Fibroblast of the aortic adventitia (primary cell): Measurements from ENCODE around the gene GAB2. TPM values are rescaled to one million over a fixed set of nuclear protein-coding genes. Genes with fewer than 3 reads are reported as not detected.

Experiments used
- DNase-seq: peaks from one replicate; pipeline ENCODE4 v3.0.0-alpha.2; 2010; ENCODE audit warnings: low read depth
- H3K4me3 ChIP-seq: 2 replicates; pipeline ENCODE4 v1.5.1; 2011; ENCODE audit warnings: low read depth, mild to moderate bottlenecking, control low read depth, low read length, moderate library complexity
- total RNA-seq: library from RNA; depleted of rRNA; stranded (reverse); fragments of >200 nt; gene quantifications from 2 replicates; pipeline ENCODE4 v1.2.3, GENCODE V29; 2012; ENCODE audit warnings: low replicate concordance
- TF ChIP-seq, protein P1 (sequence below): IDR thresholded peaks from 2 replicates; pipeline ENCODE4 v1.5.1; 2011; ENCODE audit warnings: mild to moderate bottlenecking, low read length, control low read depth, inconsistent platforms; ENCODE audit not compliant: insufficient read depth

Gene GAB2
- total RNA-seq, 1 donor: 16.4 TPM

DNA sequence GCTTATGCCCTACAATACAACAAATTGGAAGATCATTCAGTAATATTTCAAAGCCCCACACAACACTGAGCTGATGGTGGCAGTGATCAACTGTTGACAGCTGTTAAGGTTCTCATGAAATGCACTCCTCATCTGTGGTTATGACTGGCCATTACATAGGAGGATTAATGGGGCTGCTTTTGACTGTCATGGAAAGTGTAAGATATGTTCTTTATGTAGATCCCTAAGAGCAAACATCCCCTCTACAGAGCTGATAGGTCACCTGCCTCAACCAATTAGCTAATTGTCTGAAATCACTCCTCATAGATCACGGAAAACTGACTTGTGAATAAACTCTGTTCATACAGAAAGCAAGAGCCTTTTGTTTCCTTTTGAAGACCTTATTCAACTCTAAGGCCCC lies 78.1 kb downstream of the GAB2 start:
- no peak for DNase-seq
- TF ChIP-seq, protein P1, sequence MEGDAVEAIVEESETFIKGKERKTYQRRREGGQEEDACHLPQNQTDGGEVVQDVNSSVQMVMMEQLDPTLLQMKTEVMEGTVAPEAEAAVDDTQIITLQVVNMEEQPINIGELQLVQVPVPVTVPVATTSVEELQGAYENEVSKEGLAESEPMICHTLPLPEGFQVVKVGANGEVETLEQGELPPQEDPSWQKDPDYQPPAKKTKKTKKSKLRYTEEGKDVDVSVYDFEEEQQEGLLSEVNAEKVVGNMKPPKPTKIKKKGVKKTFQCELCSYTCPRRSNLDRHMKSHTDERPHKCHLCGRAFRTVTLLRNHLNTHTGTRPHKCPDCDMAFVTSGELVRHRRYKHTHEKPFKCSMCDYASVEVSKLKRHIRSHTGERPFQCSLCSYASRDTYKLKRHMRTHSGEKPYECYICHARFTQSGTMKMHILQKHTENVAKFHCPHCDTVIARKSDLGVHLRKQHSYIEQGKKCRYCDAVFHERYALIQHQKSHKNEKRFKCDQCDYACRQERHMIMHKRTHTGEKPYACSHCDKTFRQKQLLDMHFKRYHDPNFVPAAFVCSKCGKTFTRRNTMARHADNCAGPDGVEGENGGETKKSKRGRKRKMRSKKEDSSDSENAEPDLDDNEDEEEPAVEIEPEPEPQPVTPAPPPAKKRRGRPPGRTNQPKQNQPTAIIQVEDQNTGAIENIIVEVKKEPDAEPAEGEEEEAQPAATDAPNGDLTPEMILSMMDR: no peak

GRCh38 chr11:78338702-78339101 lies 78.9 kb downstream of the GAB2 start:
- TF ChIP-seq, protein P1: no peak
- no peak overlapping the region for H3K4me3 ChIP-seq
- DNase-seq: no peak

More for the DNA sequence above, 78.1 kb downstream of the GAB2 start:
- H3K4me3 ChIP-seq: no peak overlapping the region

DNA sequence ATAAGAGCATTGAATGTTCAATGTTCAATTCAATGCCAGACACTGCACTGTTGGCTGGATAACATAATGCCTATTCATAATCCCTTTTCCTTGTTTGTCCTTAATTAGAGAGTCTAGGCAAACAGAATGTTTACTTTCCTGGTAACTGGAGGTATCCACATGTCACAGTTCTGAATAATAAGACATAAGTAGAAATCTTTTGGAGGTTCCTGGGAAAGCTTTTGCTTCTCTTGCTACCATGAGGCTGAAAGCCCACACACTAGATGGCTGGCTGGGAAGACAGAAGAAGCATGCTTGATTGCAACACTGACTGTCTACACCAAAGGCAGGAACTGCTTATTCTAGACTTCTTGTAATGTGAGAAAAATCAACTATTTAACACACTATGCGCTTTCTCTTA lies 79.5 kb downstream of the GAB2 start:
- no peak for DNase-seq
- TF ChIP-seq, protein P1: no peak

GRCh38 chr11:78337554-78337924 lies 80.1 kb downstream of the GAB2 start:
- no peak overlapping the region for H3K4me3 ChIP-seq
- TF ChIP-seq, protein P1: no peak
- no peak for DNase-seq

More for the DNA sequence above, 79.5 kb downstream of the GAB2 start:
- no peak overlapping the region for H3K4me3 ChIP-seq

DNA sequence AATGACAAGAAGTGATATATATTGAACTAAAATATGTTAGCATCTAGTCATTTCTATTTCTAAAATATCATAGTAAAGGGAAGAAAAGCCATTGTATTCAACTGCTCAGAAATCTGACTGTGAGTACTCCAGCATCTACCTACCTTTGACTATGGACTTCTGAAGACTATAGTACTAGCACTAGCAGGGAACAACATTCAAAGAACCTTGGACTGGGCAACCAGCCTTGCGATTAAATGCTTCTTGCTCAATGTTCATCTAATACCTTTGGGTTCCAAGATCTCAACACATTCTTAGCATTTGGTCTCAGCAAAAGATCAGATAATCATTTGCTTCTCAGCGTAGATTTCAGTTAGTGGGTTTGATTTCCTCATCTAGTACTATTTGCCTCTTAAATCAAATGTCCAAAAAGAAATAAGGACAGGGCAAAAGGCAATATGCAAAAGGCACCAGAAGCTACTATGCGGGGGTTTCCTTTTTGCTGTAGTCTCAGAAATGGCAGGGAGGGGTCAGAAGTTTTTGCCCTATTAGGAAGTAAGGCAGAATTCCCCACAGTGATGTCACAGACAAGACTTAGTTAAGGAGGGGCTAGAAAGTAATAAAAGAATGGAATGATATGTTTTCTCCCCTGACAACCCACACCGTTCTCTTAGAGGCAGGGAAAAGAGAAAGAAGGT lies 80.6 kb downstream of the GAB2 start:
- DNase-seq: no peak
- H3K4me3 ChIP-seq: no peak overlapping the region
- TF ChIP-seq, protein P1: no peak

GRCh38 chr11:78334109-78334508 lies 83.5 kb downstream of the GAB2 start:
- H3K4me3 ChIP-seq: no peak overlapping the region
- TF ChIP-seq, protein P1: no peak
- no peak for DNase-seq

- H3K4me3 ChIP-seq: no peak overlapping the region
- TF ChIP-seq, protein P1: no peak
- no peak for DNase-seq
Observed at GRCh38 chr11:78332872-78333271, 84.7 kb downstream of the GAB2 start.
